ENCODE measurements around the gene A3GALT2. TPM values are rescaled to one million over a fixed set of nuclear protein-coding genes. Genes with fewer than 3 reads are reported as not detected.
A peak's percentile ranks its signal among the peaks of the same experiment; 100 is the strongest.

A3GALT2 gene
- total RNA-seq, 1 experiment from 2014 or later: not detected

DNA sequence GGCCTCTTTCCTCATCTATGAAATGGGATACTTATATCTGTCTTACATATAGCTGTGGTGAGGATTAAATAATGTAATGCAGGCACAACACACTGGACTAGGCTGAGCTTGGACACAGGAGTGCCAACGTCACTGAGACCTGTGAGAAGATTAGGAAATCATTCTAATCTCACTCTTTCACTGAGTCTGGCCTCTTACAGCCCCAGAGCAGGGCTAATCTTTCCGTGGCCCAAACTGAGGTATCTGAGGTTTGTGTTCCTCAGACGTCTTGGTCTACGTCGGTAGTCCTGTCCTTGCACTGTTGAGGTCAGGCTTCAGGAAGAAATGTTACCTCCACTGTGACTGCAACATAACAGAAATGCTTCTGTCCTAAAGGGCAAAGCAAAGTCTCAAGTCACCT, 22.6 kb upstream of the A3GALT2 start:
- no TSS peak for BruUV-seq (replicated peaks)
- H3K9me3 Mint-ChIP-seq (ENCODE audit: unreplicated experiment): no peaks in the 10 kb centered on the region
- peak; percentile 56 for DNase-seq (ENCODE audit: unreplicated experiment)
- ChIA-PET POLR2A (interaction anchor here (0.9 to 2.2 kb wide), 2 partner anchors 16 to 217 kb away, joined by 3 to 11 read pairs; no protein-coding TSS in a partner anchor), CTCF (interaction anchor here (0.6 to 0.8 kb wide), 2 partner anchors 48 to 438 kb away, joined by 3 read pairs; no protein-coding TSS in a partner anchor)
- TF ChIP-seq CTCF (IDR thresholded peaks at IDR 0.05; ENCODE audit: unreplicated experiment): no peak
- peak overlapping the region; percentile 19 for H3K4me3 Mint-ChIP-seq (ENCODE audit: unreplicated experiment)
- peaks cover 72% of the 10 kb centered on the region for H3K36me3 Mint-ChIP-seq (ENCODE audit: insufficient read depth, unreplicated experiment)
- H3K4me1 Mint-ChIP-seq (ENCODE audit: insufficient read depth, unreplicated experiment): peaks cover 63% of the 10 kb centered on the region
- intact Hi-C loops (cut with micrococcal nuclease): no loop called here
- no peaks in the 10 kb centered on the region for H3K27me3 Mint-ChIP-seq (ENCODE audit: insufficient read depth, unreplicated experiment)
- H3K27ac Mint-ChIP-seq (ENCODE audit: low read depth, unreplicated experiment): peak overlapping the region; percentile 73

DNA sequence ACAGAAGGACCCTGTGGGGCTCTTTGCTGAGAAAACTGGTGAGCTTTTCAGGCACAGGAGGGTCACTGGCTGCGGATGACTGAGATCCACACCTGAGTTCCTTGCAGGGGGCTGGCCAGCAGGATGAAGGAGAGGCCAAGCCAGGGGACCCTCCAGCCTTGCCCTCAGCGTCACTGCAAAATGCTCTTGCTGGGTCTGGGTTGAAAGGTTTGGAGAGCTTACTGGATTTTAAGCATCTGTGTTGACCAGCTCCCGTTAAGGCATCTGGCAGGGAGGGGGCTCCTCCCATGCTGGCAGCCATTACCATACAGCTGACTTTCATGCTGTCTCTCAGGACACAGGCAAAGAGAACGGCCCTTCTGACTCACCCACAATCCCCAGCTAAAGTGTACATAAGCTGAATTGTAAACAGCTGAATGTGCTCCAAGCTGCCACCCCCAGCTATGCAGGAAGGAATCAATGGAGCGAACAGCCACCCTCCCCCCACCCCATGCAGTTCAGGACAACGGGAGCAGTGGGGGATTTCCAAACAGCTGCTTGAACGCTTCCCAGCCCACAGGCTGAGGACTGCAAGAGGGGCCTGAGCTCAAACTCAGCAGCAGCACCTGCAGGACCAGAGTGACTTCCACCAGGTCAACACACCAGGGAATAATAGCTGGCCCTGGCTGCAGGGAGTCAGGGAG, 21.3 kb upstream of the A3GALT2 start:
- CTCF ChIA-PET: interaction anchor here (0.6 to 1.6 kb wide), 6 partner anchors 26 to 127 kb away, joined by 3 to 11 read pairs (median 4); no protein-coding TSS in a partner anchor
- H3K36me3 Mint-ChIP-seq (ENCODE audit: insufficient read depth, unreplicated experiment): peaks cover 74% of the 10 kb centered on the region

DNA sequence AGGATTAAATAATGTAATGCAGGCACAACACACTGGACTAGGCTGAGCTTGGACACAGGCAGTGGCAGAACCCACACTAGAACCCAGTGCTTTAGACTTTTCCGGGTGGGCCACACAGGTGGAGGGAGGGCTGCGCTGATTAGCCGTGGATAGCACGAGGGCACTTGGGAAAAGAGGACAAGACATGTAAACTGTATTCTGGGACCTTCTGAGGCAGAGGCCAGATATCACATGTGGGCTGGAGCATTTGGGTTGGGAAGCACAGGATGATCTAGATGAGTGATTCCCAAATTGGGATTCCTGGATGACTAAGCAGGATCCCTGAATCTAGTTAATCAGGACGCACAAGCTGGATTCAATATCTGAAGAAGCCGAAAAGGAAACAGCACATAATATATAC, 20.3 kb upstream of the A3GALT2 start:
- Mint-ChIP-seq H3K27me3 (ENCODE audit: insufficient read depth, unreplicated experiment) (no peaks in the 10 kb centered on the region), H3K9me3 (ENCODE audit: unreplicated experiment) (no peaks in the 10 kb centered on the region), H3K36me3 (ENCODE audit: insufficient read depth, unreplicated experiment) (peaks cover 79% of the 10 kb centered on the region), H3K27ac (ENCODE audit: low read depth, unreplicated experiment) (peak overlapping the region; percentile 85), H3K4me1 (ENCODE audit: insufficient read depth, unreplicated experiment) (peaks cover 67% of the 10 kb centered on the region), H3K4me3 (ENCODE audit: unreplicated experiment) (peak overlapping the region; percentile 53)
- no TSS peak for BruUV-seq (replicated peaks)
- CTCF ChIA-PET: interaction anchor here (1.4 to 3.3 kb wide), 3 partner anchors 12 to 46 kb away, joined by 3 to 16 read pairs (median 11); no protein-coding TSS in a partner anchor
- intact Hi-C loops (cut with micrococcal nuclease): no loop called here
- TF ChIP-seq CTCF (IDR thresholded peaks at IDR 0.05; ENCODE audit: unreplicated experiment): no peak
- DNase-seq (ENCODE audit: unreplicated experiment): no peak
- POLR2A ChIA-PET: interaction anchor here (0.7 to 5.2 kb wide), 5 partner anchors 9 to 86 kb away, joined by 3 to 57 read pairs (median 3); no protein-coding TSS in a partner anchor

More for the DNA sequence above, 21.3 kb upstream of the A3GALT2 start:
- BruUV-seq (replicated peaks): no TSS peak
- intact Hi-C loops (cut with micrococcal nuclease): no loop called here
- POLR2A ChIA-PET: interaction anchor here (0.7 to 5.2 kb wide), 6 partner anchors 8 to 123 kb away, joined by 3 to 57 read pairs (median 4); no protein-coding TSS in a partner anchor
- H3K27me3 Mint-ChIP-seq (ENCODE audit: insufficient read depth, unreplicated experiment): no peaks in the 10 kb centered on the region
- peak overlapping the region; percentile 53 for H3K4me3 Mint-ChIP-seq (ENCODE audit: unreplicated experiment)
- peak overlapping the region; percentile 85 for H3K27ac Mint-ChIP-seq (ENCODE audit: low read depth, unreplicated experiment)
- no peak for TF ChIP-seq CTCF (IDR thresholded peaks at IDR 0.05; ENCODE audit: unreplicated experiment)
- no peaks in the 10 kb centered on the region for H3K9me3 Mint-ChIP-seq (ENCODE audit: unreplicated experiment)
- peak; percentile 93 for DNase-seq (ENCODE audit: unreplicated experiment)
- H3K4me1 Mint-ChIP-seq (ENCODE audit: insufficient read depth, unreplicated experiment): peaks cover 74% of the 10 kb centered on the region

DNA sequence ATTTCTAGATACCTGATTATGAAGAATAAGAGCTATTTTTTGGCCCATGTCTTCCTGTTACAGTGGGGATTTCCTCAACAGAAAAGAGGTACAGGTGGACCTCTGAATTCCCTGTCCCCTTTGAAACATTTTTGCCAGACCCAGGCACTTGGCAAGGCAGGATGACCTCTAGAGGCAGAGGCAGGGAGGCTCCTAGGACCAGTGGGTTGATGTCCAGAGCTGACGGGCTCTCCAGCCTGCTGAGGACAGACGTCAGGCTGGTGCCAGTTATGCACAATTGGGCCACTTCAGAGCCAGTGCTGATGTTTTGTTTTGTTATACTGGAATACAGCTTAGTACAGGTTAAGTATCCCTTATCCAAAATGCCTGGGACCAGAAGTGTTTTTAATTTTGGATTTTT, 18.5 kb upstream of the A3GALT2 start:
- CTCF ChIA-PET: interaction anchor here (0.6 to 3.3 kb wide), 11 partner anchors 10 to 315 kb away, joined by 3 to 16 read pairs (median 5); no protein-coding TSS in a partner anchor
- BruUV-seq (replicated peaks): no TSS peak
- POLR2A ChIA-PET: interaction anchor here (0.5 to 6.7 kb wide), 9 partner anchors 10 to 1424 kb away, joined by 3 to 133 read pairs (median 5); partner anchors contain the start of gene A3GALT2
- TF ChIP-seq CTCF (IDR thresholded peaks at IDR 0.05; ENCODE audit: unreplicated experiment): peak; percentile 5
- H3K27ac Mint-ChIP-seq (ENCODE audit: low read depth, unreplicated experiment): peak overlapping the region; percentile 85
- peaks cover 70% of the 10 kb centered on the region for H3K4me1 Mint-ChIP-seq (ENCODE audit: insufficient read depth, unreplicated experiment)
- intact Hi-C loops (cut with micrococcal nuclease): no loop called here
- DNase-seq (ENCODE audit: unreplicated experiment): peak; percentile 63
- no peaks in the 10 kb centered on the region for H3K27me3 Mint-ChIP-seq (ENCODE audit: insufficient read depth, unreplicated experiment)
- peak overlapping the region; percentile 72 for H3K4me3 Mint-ChIP-seq (ENCODE audit: unreplicated experiment)
- no peaks in the 10 kb centered on the region for H3K9me3 Mint-ChIP-seq (ENCODE audit: unreplicated experiment)
- peaks cover 74% of the 10 kb centered on the region for H3K36me3 Mint-ChIP-seq (ENCODE audit: insufficient read depth, unreplicated experiment)

All from MCF 10A (cell line).